Liver (tissue), 9 donors: ENCODE results near the gene ECHS1. TPM values are rescaled to one million over a fixed set of nuclear protein-coding genes. Genes with fewer than 3 reads are reported as not detected.

Experiments used
- DNase-seq: peaks from one replicate; pipeline ENCODE4 v3.0.0-alpha.2; 2017; ENCODE audit warnings: low spot score
- H3K27ac ChIP-seq, 2 donors: one replicate each; pipeline ENCODE4 v1.7.0; 2013; ENCODE audit warnings: inconsistent platforms in 2 of 2, low read length in 2 of 2, control low read depth in 1 of 2, low read depth in 1 of 2, mild to moderate bottlenecking in 1 of 2
- H3K27me3 ChIP-seq, 4 donors: one replicate each; pipeline versions ENCODE4 v1.6.1 to v1.7.0; 2013; ENCODE audit warnings: low read length in 3 of 4, inconsistent platforms in 1 of 4, mild to moderate bottlenecking in 1 of 4, moderate library complexity in 1 of 4; ENCODE audit not compliant: control insufficient read depth in 4 of 4, insufficient read depth in 4 of 4
- H3K36me3 ChIP-seq, 4 donors: one replicate each; pipeline versions ENCODE4 v1.6.1 to v1.7.0; 2013; ENCODE audit warnings: low read length in 3 of 4, mild to moderate bottlenecking in 3 of 4, low read depth in 1 of 4, moderate library complexity in 1 of 4; ENCODE audit not compliant: control insufficient read depth in 4 of 4, insufficient read depth in 3 of 4
- H3K4me1 ChIP-seq, 4 donors: one replicate each; pipeline versions ENCODE4 v1.6.1 to v1.7.0; 2013; ENCODE audit warnings: low read length in 3 of 4, mild to moderate bottlenecking in 3 of 4, moderate library complexity in 1 of 4; ENCODE audit not compliant: control insufficient read depth in 4 of 4, insufficient read depth in 4 of 4
- H3K4me3 ChIP-seq, 3 donors: one replicate each; pipeline versions ENCODE4 v1.6.1 to v1.7.0; 2013; ENCODE audit warnings: low read length in 3 of 3, control low read depth in 1 of 3, low read depth in 1 of 3, mild to moderate bottlenecking in 1 of 3
- H3K9ac ChIP-seq, 2 donors: one replicate each; pipeline ENCODE4 v1.7.0; 2013; ENCODE audit warnings: low read length in 2 of 2, mild to moderate bottlenecking in 2 of 2, moderate library complexity in 2 of 2, control low read depth in 1 of 2, low read depth in 1 of 2
- H3K9me3 ChIP-seq, 4 donors: one replicate each; pipeline versions ENCODE4 v1.6.1 to v1.7.0; 2013; ENCODE audit warnings: low read length in 3 of 4; ENCODE audit not compliant: control insufficient read depth in 4 of 4
- ATF3 ChIP-seq: IDR thresholded peaks from 2 replicates; pipeline ENCODE4 v1.6.1; 2016; ENCODE audit warnings: antibody characterized with exemption
- EGR1 ChIP-seq, 2 donors: IDR thresholded peaks; 2 replicates each; pipeline ENCODE4 v1.6.1; 2016 to 2018; ENCODE audit warnings: antibody characterized with exemption in 2 of 2, low read depth in 2 of 2
- FOXA1 ChIP-seq: IDR thresholded peaks from 2 replicates; pipeline ENCODE4 v1.6.1; 2016; ENCODE audit warnings: antibody characterized with exemption
- FOXA2 ChIP-seq: IDR thresholded peaks from 2 replicates; pipeline ENCODE4 v1.6.1; 2016; ENCODE audit warnings: antibody characterized with exemption
- HNF4A ChIP-seq, 2 donors: conservative IDR thresholded peaks; 2 replicates each; pipeline ENCODE4 v1.6.1; 2016; ENCODE audit warnings: antibody characterized with exemption in 2 of 2, mild to moderate bottlenecking in 2 of 2
- HNF4G ChIP-seq: IDR thresholded peaks from 2 replicates; pipeline ENCODE4 v1.6.1; 2016; ENCODE audit warnings: antibody characterized with exemption
- JUND ChIP-seq, 2 donors: IDR thresholded peaks; 2 replicates each; pipeline ENCODE4 v1.6.1; 2016; ENCODE audit warnings: antibody characterized with exemption in 2 of 2
- NR2F2 ChIP-seq: IDR thresholded peaks from 2 replicates; pipeline ENCODE4 v1.6.1; 2016; ENCODE audit warnings: antibody characterized with exemption
- RAD21 ChIP-seq, 2 donors: IDR thresholded peaks; 2 replicates each; pipeline ENCODE4 v1.6.1; 2016; ENCODE audit warnings: antibody characterized with exemption in 2 of 2, mild to moderate bottlenecking in 2 of 2
- REST ChIP-seq: IDR thresholded peaks from 2 replicates; pipeline ENCODE4 v1.6.1; 2016; ENCODE audit warnings: antibody characterized with exemption, mild to moderate bottlenecking
- RXRA ChIP-seq, 2 donors: IDR thresholded peaks; 2 replicates each; pipeline ENCODE4 v1.6.1; 2017 to 2018; ENCODE audit warnings: antibody characterized with exemption in 2 of 2, mild to moderate bottlenecking in 1 of 2
- SP1 ChIP-seq: IDR thresholded peaks from 2 replicates; pipeline ENCODE4 v1.6.1; 2018; ENCODE audit warnings: antibody characterized with exemption, mild to moderate bottlenecking
- TAF1 ChIP-seq: conservative IDR thresholded peaks from 2 replicates; pipeline ENCODE4 v1.6.1; 2016; ENCODE audit warnings: antibody characterized with exemption, mild to moderate bottlenecking
- YY1 ChIP-seq: IDR thresholded peaks from 2 replicates; pipeline ENCODE4 v1.6.1; 2016; ENCODE audit warnings: antibody characterized with exemption, mild to moderate bottlenecking
- ZBTB33 ChIP-seq: IDR thresholded peaks from 2 replicates; pipeline ENCODE4 v1.6.1; 2016; ENCODE audit warnings: antibody characterized with exemption
- WGBS: extraction: QIAGEN DNeasy Blood & Tissue Kit; methylation state at CpG from one replicate; pipeline ENCODE4 v1.1.7; 2013; 5-methylcytosine and 5-hydroxymethylcytosine counted together
- polyA plus RNA-seq, 2 donors: library from polyadenylated mRNA; stranded (reverse) in 1 of 2; unstranded in 1 of 2; fragments of 200-250 nt in 1 of 2; fragments of >200 nt in 1 of 2; fragmentation: Nextera tagmentation in 1 of 2; extraction: Ambion mirVana in 1 of 2; gene quantifications; one replicate each; pipeline versions ENCODE4 v1.2.1 to v1.2.3, GENCODE V29; 2013 to 2015
- total RNA-seq, 2 donors: library from RNA; depleted of rRNA; stranded (reverse); fragments of >200 nt; gene quantifications; one replicate each; pipeline ENCODE4 v1.2.3, GENCODE V29; 2014
- TF ChIP-seq, protein P1 (sequence below): IDR thresholded peaks from 2 replicates; pipeline ENCODE4 v1.6.1; 2016; ENCODE audit warnings: antibody characterized with exemption
- TF ChIP-seq, protein P2 (sequence below): fragments of 150-350 bp; IDR thresholded peaks from 2 replicates; pipeline ENCODE4 v1.5.1; 2017; ENCODE audit warnings: improper control_type of control experiment, low read depth, low read length; ENCODE audit not compliant: missing input control
- donor health status: healthy.
- donor health status: healthy.
- donor health status: healthy.
- donor health status: healthy.
- donor health status: healthy.

Gene ECHS1
- total and polyA plus RNA-seq, 4 donors = 41.5 to 849 (median 354) TPM

GRCh38 chr10:133362846-133363245 is 10.3 kb downstream of the ECHS1 start (continued):
- no peak for TF ChIP-seq RAD21 (IDR thresholded peaks at IDR 0.05)
- TF ChIP-seq NR2F2 = no peak
- TF ChIP-seq FOXA2 = no peak

DNA sequence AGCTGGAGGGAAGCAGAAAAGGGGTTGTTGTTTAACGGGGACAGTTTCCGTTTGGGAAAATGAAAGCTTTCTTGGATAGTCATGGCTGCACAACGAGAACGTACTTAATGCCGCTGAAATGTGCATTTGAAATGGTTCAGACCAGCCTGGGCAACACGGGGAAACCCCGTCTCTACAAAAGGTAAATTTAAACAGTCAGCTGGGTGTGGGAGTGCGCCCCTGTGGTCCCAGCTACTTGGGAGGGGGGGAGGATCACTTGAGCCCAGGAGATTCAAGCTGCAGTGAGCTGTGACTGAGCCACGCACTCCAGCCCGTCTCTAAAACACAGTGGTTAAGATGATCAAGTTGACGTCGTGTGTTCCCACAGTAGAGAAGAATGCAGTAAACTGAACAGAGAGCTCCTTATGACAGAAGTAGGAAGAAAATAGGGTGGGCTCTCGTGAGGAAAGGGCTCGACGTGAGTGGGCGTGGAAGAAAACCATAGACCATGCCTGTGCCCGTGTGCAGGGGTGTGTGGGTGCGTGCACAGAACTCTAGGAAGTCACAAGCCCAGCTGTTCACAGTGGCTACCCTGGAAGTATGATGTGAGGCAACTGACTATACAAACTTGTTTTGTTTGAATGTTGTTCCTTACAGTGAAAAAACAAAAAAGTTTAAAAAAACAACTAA is 11.2 kb downstream of the ECHS1 start:
- peak overlapping the region in 1 of 2 donors; percentile 93 for H3K27ac ChIP-seq
- H3K9ac ChIP-seq = no peak overlapping the region
- DNase-seq = no peak
- peaks cover 21 to 51% (median 38%) of the 10 kb centered on the region in 4 donors for H3K36me3 ChIP-seq
- TF ChIP-seq NR2F2 (no peak), ZBTB33 (no peak), FOXA1 (no peak), RAD21 (IDR thresholded peaks at IDR 0.05) (no peak), ATF3 (no peak), HNF4A (conservative IDR thresholded peaks at IDR 0.05) (no peak), REST (no peak), TAF1 (no peak), YY1 (no peak), RXRA (IDR thresholded peaks at IDR 0.05) (no peak), SP1 (no peak), EGR1 (IDR thresholded peaks at IDR 0.05; ENCODE audit: low read depth in 2 of 2) (no peak)
- TF ChIP-seq, protein P1, sequence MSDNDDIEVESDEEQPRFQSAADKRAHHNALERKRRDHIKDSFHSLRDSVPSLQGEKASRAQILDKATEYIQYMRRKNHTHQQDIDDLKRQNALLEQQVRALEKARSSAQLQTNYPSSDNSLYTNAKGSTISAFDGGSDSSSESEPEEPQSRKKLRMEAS = no peak
- no peaks in the 10 kb centered on the region for H3K9me3 ChIP-seq
- H3K4me3 ChIP-seq = no peak overlapping the region
- peaks cover 10 to 39% (median 23%) of the 10 kb centered on the region in 4 donors for H3K4me1 ChIP-seq
- no peaks in the 10 kb centered on the region for H3K27me3 ChIP-seq
- WGBS = 88% methylated on average over 18 of the region's 18 CpGs

DNA sequence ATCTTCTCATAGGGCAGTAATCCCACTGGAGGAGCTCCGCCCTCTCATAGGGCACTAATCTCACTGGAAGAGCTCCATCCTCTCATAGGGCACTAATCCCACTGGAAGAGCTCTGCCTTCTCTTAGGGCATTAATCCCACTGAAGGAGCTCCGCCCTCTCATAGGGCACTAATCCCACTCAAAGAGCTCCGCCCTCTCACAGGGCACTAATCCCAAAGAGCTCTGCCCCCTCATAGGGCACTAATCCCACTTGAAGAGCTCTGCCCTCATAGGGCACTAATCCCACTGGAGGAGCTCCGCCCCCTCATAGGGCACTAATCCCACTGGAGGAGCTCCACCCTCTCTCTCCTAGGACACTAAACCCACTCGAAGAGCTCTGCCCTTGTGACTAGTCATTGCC is 11.9 kb downstream of the ECHS1 start:
- Histone ChIP-seq H3K9me3 (no peaks in the 10 kb centered on the region), H3K27me3 (no peaks in the 10 kb centered on the region), H3K9ac (no peak overlapping the region), H3K27ac (peak overlapping the region; percentile 91 to 93), H3K4me3 (no peak overlapping the region), H3K36me3 (peaks cover 19 to 44% (median 31%) of the 10 kb centered on the region in 4 donors), H3K4me1 (peaks cover 10 to 45% (median 29%) of the 10 kb centered on the region in 4 donors)
- 88% methylated on average over 5 of the region's 5 CpGs for WGBS
- DNase-seq = no peak
- TF ChIP-seq HNF4A (conservative IDR thresholded peaks at IDR 0.05) (no peak), HNF4G (no peak), EGR1 (IDR thresholded peaks at IDR 0.05; ENCODE audit: low read depth in 2 of 2) (no peak), JUND (IDR thresholded peaks at IDR 0.05) (no peak), TAF1 (no peak), FOXA2 (no peak), ZBTB33 (no peak), SP1 (no peak)
- TF ChIP-seq, protein P1 = no peak
- TF ChIP-seq, protein P2, sequence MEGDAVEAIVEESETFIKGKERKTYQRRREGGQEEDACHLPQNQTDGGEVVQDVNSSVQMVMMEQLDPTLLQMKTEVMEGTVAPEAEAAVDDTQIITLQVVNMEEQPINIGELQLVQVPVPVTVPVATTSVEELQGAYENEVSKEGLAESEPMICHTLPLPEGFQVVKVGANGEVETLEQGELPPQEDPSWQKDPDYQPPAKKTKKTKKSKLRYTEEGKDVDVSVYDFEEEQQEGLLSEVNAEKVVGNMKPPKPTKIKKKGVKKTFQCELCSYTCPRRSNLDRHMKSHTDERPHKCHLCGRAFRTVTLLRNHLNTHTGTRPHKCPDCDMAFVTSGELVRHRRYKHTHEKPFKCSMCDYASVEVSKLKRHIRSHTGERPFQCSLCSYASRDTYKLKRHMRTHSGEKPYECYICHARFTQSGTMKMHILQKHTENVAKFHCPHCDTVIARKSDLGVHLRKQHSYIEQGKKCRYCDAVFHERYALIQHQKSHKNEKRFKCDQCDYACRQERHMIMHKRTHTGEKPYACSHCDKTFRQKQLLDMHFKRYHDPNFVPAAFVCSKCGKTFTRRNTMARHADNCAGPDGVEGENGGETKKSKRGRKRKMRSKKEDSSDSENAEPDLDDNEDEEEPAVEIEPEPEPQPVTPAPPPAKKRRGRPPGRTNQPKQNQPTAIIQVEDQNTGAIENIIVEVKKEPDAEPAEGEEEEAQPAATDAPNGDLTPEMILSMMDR = no peak
